Activated CD4-positive, alpha-beta T cell treated with anti-CD3 and anti-CD28 coated beads, Interleukin-2, amount 50 U/mL, for 48 hours (primary cell): ENCODE measurements around the gene LTB4R.

Source experiments
- DNase-seq, 2 experiments: peaks; one replicate each; pipeline ENCODE4 v3.0.0-alpha.2; 2020

Gene LTB4R

DNA sequence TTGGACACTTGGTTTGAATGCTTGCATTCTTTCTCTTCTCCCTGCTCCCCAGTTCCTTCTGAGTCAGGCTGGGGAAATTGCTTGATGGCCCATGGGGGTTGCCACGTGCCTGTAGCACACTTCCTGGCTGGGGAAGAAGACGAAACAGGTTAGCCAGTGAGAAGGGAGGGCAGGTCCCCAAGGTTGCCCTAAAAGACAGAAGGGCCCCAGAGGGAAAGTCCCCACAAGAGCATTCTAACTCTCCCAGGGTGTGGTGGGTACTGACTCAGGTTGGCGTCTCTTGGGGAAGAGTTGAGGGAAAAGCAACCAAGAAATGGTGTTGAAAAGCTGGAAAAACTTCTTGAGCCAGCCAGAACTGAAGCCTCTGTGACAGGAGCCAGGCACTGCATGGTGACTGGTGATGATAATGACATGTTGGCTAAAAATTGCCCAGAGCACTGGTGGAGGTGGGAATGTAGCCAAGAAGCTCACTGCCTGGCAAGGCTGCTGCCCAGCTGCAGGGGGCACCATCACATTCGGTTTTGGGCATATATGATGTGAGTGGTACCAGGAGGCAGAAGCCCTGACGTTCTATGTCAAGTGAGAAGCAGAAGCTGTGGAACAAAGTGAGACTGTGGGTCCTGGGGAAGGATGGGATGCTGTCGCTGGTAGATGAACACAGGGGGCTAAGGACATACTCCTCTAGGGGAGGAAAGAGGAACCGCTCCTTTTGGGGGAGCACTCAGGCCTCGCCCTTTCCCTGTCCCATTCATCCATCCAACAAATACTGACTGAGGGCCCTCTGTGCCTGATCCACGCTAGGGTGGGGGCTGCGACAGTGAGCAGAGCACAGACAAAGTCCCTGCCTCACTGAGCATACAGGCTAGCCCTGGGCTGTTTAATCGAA is 31.8 kb upstream of the LTB4R start:
- peak; percentile 61 to 73 for DNase-seq

DNA sequence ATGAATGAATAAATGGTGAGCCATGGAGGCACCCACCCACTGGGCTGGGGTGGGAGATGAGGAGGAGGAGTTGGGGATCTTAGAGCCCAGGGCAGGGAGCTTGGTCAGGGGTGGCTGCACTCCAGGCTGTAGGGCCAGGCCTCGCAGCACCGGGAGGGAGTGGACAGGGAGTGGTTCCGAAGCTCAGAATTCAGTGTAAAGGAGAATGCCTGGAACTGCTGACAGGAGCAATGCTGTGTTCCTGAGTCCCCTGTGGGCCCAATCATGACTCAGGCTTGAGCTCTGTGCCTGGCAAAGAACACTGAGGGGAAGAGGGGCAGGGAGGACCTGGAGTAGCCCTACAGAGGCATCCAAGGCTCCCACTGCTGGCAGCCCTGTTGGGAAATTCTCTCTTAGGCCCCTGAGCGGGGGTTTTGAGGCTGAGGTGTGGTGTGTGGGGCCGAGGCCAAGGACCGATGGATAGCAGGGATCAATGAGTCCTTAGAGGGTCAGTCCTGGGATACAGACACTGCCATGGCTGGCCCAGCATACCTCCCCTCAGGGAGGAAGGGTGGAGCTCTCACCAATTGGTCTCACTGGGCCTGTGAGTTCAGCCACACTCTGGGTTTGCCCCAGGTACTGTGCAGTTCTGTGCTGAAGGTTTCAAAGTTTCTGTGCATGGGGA is 30.4 kb upstream of the LTB4R start:
- DNase-seq, result no peak

DNA sequence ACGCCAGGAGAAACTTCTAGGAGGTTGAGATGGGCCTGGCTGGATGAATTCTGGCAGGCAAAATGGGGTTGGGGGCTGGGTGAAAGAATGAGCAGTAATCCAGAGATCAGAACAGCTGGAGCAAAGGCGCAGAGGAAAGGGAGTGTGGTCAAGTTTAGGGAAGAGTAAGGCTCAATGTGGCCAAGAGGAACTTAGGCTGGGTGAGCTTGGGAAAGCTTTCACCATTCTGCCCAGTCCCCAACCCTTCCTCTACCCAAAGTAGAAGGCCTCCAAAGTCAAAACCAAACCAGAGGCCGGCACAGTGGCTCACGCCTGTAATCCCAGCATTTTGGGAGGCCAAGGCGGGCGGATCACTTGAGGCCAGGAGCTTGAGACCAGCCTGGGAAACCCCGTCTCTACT is 29.7 kb upstream of the LTB4R start:
- DNase-seq, result no peak

DNA sequence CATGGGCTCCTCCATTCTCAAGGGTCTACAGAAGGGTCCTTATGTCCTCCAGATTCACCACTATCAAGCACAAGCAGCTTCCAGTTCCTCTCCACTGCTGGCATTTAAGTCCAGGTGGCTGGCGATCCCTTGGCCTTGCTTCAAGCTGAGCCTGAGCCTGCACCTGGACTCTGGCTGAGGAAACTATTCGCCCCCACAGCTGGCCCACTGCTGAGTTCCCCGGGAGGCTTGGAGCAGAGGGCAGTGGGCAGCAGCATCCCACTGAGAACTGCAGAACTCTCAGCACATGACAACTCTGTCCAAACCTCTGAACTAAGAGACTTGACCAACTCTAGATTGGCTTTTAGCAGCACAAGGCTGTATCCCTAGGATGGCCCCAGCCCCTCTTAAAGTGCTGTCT is 28.6 kb upstream of the LTB4R start:
- DNase-seq, result no peak

DNA sequence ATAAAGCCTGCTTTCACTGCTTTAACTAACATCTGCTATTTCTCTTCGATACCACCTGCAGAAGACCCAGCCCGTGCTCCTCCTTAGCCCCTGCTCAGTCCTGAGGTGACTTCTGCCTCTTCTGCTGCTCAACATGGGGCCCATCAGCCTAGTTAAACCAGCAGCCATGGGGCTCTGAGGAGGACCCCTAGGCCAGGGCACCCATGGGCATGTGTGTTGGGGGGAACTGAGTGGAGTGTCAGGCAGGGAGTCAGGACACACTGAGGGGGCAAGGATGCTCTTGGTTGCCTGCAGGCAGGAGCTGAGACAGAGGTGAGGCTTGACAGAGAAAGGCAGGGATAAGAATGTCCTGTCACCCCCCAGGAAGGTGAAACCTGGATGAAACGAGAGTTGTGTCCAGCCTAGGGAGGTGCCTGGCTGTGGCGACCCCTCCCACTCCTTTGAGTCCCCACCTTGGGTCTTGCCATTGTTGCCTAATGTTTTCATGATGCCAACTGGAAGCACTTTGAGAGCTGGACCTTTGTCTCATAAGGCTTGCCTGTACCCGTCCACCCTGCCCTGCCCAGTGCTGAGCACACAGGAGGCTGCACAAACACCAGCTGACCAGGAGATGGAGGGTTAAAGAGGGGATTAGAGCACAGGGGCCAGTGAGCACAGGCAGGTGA is 27.4 kb upstream of the LTB4R start:
- no peak for DNase-seq

DNA sequence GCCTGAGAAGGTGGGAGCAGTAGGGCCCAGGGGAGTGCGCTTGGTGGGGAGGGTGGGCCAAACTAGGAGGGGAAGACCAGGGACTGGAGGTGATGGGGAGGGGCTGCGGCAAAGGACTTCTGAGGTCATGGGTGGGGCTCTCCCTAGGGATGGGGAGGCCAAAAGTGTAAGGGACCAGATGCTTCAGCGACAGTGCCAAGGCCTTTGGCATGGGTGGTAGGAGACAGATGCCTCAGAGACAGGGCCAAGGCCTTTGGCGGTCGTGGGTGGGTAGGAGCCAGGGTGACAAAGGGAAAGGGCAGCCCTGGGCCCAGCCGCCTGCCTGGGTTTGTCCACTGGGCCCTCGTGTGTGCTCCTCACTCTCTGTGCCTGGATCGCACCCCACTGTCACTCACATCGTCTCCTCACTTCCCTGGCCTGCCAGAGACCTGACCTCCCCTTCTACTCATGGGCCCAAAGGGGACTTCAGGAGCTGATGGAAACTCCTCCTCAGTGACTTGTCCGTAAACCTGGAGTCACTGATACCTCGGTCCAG is 26.7 kb upstream of the LTB4R start:
- DNase-seq, result no peak

DNA sequence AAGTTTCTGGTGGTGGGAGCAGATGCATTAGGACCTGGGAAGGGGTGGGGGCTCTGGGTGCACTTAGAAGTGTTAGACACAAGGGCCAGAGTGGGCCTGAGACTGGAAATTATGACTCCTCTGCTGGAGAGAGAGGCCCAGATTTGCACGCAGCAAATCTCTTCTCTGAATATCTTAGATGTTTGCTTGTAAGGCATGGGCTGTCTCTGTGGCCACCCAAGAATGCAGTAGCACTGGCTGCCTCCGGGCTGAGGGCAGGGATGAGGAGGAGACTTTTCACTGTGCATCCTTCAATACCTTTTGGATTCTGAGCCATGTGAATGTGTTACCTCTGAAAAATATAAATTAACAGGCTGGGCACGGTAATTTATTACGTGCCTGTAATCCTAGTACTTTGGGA is 26.0 kb upstream of the LTB4R start:
- DNase-seq, result no peak

DNA sequence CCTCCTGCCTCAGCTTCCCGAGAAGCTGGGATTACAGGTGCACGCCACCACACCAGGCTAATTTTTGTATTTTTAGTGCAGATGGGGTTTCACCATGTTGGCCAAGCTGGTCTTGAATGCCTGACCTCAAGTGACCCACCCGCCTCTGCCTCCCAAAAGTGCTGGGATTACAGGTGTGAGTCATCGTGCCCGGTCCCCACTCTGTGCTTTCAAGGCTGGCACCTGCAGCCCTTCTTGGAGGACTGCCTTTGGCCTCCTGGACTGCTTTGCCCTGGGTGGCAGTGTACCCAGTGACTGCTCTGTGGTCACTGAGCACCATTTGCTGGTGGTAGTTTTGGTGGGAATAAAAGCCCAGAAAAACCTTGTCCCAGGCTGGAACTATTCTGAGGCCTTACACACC is 24.3 kb upstream of the LTB4R start:
- DNase-seq, result no peak

DNA sequence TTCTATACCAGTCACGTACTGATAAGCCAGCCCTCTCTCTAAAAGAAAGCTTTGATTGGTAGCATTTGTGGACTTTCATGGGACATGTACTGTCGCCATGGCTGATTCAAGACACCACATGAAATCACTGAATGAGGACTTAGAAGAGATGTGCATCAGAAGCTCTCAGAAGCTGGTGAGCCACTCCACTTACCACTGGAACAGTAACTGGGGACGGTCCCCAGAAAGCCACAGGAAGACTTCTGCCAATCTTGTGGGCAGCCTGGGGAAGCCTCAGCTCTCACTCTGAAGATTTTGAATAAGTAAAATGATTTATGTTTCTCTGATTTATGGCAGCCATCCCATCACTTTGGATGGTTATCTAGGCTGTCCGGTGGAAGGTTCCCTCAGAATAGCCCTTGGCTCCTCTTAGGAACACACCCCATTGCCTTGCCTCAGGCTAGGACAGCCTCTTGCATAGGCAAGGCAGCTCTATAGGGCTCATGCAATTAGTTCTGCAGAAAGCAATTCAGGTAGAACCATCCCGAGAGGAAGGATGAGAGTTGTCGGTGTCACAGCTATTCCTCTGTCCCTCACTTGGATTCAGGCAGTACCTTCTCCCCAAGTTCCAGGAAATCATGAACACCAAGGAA is 21.5 kb upstream of the LTB4R start:
- DNase-seq, result peak; percentile 71 to 81

DNA sequence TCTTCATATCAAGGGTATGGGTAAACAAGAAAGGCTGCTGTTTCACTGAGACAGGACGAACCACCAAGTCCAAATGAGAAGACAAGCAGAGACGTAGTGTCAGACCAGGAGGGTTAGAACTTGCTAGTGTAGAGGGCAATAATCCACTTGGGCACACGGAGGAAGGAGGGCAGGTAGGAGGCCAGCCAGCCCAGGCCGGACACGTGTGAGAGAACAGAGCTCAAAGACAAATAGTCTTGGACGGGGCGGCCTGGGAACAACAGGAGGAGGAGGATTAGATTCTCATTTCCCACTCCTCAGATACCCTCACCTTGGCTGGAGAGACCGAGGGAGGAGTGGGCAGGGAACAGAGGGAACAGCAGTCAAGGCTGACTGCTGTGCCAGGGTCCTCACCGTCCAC is 20.6 kb upstream of the LTB4R start:
- no peak for DNase-seq

DNA sequence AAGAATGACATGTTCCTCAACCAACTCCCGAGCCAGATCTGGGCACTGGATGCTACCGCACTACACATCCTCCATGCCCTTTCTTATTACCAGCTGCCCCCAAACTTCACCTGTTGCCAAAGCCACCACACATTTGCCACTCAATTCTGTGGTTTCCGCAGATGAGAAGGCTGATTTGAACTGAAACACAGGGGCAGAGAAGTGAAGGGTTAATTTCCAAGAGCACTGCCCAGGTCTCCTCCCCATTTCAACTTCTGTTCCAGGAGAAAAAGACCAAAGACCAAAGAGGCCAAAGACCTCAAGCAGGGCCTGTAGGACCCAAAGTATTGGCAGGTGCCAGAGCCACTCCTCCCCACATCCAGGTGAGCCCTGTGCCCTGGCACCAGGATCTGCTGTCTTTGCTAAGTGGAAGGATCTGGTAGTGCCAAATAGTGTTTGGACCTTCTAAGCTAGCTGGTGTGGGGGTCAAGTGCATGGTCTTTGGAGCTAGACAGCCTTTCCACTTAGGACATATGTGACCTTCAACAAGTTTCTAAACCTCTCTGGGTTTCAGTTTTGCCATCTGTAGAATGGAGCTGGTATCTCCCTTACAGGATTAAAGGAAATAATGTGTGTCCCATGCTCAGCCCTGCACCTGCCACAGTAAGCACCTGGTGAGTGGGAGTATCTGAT is 19.7 kb upstream of the LTB4R start:
- no peak for DNase-seq

DNA sequence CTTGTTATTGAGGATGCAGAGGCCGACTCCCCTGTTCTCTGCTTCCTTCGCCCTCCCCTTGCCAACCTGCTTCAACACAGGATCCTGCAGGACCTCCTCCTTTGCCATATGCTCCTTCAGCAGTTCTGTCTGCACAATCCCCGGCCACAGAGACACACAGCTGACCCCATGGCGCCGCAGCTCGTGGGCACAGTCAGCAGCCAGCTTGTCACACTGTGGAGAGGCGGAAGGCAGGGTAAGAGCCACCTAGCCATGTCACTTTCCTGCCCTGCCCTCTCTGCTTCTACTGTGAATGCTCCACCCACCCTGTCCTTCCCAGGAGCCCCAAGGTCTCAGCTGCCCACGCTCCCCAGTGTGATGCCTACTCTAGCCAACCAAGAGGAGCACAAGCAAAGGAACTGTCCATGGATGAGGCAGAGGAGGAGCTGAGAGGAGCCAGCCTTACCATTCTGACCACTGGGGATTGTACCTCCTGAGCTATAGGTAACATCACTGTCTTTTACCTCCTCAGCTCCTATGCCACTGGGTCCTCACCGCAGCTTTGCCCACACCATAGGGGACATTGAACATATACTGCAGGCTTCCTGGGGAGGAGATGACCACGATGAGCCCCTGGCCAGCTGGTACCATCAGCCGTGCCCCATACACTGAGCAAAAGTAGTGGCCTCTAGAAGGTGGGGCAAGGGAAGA is 19.0 kb upstream of the LTB4R start:
- DNase-seq, result no peak

DNA sequence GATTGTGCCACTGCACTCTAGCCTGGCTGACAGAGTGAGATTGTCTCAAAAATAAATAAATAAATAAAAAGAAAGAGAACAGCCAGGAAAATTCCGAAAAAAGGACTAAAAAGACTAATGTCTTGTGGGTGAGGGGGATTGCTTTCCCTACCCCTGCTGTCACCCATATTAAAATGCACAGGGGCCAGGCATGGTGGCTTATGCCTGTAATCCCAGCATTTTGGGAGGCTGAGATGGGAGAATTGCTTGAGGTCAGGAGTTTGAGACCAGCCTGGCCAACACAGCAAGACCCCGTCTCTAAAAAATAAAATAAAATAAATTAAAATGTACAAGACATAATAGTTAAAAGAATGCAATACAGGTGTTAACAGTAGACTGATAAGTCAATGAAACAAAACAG is 17.8 kb upstream of the LTB4R start:
- no peak for DNase-seq

DNA sequence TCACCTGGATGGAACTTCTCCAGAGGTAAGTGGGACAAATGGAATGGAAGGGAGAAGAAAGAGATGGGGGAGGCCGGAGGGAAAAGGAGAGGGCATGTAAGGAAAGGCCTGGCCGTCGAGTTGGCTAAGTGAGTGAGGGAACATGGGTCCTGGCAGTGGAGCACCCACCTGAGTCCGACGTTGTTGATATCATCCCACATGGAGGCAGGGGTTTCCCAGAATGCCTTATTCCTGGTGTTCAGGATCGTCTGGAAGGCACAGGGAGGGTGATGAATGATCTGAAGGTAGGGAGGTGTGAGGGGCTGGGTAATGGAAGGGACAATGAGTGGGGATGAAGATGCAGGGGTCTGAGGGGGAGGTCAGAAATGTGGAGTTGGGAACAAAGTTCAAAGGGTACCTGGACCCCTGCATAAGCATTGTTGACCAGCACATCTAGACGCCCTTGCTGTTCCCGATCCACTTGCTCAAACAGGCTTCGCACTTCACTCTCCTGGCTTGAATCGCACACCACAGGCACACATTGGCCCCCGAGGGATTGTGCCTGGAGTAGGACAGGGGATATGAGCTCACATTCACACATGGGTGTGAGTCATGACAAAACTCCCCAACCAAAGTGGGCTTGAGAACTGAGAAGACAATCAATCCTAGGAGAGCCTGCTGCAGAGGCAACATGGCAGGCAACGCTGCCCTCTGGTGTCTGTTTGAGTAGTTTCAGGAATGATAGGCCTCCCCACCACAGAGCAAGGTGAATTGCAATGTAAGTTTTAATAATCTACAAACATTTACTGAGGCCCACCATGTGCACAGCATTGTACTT is 14.8 kb upstream of the LTB4R start:
- DNase-seq, result peak; percentile 75 to 78

DNA sequence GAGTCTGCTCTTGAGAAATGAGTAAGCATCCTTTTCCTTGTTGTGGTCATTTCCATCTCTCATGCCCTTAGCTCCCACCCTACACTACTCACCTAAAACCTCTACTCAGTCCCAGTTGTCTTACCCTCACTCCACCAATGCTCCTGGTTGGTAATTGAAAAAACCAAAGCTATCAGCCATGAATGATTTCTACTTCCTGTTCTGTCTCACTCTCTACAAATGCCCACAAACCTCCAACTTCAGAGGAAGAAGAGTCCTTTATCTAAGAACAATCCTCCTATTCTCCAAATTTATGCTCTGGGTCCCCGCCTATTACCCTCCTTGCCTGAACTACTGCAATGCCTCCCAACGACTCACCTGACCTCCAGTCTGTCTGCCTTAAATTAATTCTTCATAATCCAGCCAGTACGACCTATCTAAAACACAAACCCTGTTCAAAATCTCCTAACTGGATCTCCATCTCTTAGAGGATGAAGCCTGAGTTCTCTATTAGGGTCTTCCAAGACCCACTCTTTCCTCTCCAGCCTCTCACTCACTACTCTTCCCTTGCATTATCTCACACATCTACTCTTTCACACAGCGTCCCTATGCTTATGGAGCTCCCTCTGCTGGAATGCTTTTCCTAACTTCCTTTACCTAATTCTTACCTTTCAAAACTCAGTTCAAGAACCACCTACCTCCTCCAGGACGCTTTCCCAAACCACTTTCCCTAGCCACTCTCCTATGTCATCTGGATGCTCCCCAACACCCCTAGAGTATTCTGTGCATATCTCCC is 13.9 kb upstream of the LTB4R start:
- no peak for DNase-seq

DNA sequence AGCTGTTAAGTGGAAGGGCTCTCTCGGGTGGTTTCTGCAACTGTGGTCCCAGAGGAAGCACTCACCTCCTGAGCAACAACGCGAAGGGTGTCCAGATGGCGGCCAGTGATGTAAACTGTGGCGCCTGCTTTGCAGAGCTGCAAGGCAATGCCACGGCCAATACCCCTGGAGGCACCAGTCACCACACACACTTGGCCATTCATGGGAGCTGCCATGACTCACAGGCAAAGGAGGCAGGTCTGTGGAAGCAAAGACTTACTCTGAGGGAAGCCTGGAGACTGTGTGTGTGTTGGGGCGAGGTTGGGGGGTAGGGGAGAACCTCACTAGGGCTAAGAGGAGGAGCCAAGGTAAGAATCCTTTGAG is 12.4 kb upstream of the LTB4R start:
- peak in 1 of 2 experiments; percentile 26 for DNase-seq

DNA sequence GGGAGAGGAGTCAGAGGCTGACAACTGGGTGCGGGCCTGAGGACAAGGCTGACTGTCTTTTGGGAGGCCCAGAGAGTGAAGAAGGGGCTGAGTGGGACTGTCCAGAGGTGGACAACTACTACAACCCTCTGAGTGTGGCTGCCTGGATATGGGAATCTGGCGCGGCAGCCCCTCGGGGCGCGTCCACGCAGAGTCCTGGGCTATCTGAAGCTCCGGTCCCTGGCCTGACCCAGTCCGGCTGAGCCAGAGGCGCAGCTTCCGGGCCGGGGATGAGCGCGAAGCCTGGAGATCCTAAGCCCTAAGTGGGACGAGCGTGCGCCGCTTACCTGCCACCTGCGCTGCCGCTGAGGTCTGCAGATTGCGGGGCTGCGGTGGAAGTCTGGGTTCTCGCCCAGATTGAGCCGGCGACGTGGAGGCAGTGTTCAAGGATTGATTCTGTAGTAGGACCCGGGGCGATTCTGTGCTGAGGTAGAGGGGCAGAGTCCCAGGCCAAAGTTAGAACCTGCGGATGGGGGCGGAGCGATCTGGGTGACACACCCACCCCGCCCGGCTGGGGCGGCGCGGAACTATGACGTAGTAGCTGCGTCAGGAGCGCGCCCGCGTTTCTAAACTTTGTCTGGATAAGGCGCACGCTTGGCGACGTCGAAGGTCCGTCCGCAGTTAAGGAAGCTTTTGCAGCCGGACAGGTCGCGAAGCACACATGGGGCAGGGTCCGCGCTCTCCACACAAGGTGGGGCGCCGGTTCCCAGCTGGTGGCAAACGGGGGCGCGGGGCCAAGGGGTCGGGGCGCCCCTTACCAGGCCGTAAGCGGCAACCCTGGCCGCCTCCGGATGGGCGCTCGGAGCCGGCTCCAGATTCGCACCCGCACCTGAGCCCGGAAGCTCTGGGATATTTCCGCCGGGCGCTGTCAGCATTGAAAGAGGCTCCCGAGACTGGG is 11.8 kb upstream of the LTB4R start, which contains the start of the genes DHRS1 and NOP9:
DHRS1 (minus strand) TSS at position 526 of the 937 bp plus-strand sequence. CDS start 674 bp downstream, outside the sequence.
NOP9 (plus strand) TSS at position 596 of the 937 bp plus-strand sequence; CDS start at position 701, 105 bp downstream.
- DNase-seq, result peak; percentile 94 to 95

DNA sequence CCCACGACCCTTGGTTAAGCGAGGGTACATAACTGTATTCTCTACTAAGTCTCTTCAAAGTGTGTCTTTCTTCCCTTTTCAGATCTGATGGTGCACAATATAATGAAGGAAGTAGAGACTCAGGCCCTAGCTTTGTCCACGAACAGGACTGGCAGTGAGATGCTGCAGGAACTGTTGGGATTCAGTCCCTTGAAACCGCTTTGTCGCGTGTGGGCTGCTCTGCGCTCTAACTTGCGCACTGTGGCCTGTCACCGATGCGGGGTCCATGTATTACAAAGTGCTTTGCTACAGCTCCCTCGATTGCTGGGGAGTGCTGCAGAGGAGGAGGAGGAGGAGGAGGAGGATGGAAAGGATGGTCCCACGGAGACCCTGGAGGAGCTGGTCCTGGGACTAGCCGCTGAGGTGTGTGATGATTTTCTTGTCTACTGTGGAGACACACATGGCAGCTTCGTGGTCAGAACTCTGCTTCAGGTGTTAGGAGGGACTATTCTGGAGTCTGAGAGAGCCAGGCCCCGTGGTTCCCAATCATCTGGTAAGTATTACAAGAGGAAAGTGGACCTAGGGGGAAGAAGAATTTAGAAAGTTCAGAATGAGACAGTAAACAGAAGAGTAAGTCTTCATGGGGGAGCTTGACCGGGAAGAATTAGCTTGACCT is 10.8 kb upstream of the LTB4R start:
- no peak for DNase-seq
